Fibroblast of villous mesenchyme (primary cell): ENCODE data around the gene ZNF784. TPM values are rescaled to one million over a fixed set of nuclear protein-coding genes. Genes with fewer than 3 reads are reported as not detected.

Experiments used
- DNase-seq: peaks from one replicate; pipeline ENCODE4 v3.0.0-alpha.2; 2010; ENCODE audit warnings: low read depth
- H3K4me3 ChIP-seq: 2 replicates; pipeline ENCODE4 v1.5.1; 2011; ENCODE audit warnings: low read depth, mild to moderate bottlenecking, low read length
- total RNA-seq: library from RNA; depleted of rRNA; stranded (reverse); fragments of >200 nt; gene quantifications from 2 replicates; pipeline ENCODE4 v1.2.3, GENCODE V29; 2012
- TF ChIP-seq, protein P1 (sequence below): IDR thresholded peaks from 2 replicates; pipeline ENCODE4 v1.5.1; 2012; ENCODE audit warnings: low read depth, mild to moderate bottlenecking, low read length; ENCODE audit not compliant: insufficient read depth

Gene ZNF784
- total RNA-seq, 1 donor: 5.6 TPM

DNA sequence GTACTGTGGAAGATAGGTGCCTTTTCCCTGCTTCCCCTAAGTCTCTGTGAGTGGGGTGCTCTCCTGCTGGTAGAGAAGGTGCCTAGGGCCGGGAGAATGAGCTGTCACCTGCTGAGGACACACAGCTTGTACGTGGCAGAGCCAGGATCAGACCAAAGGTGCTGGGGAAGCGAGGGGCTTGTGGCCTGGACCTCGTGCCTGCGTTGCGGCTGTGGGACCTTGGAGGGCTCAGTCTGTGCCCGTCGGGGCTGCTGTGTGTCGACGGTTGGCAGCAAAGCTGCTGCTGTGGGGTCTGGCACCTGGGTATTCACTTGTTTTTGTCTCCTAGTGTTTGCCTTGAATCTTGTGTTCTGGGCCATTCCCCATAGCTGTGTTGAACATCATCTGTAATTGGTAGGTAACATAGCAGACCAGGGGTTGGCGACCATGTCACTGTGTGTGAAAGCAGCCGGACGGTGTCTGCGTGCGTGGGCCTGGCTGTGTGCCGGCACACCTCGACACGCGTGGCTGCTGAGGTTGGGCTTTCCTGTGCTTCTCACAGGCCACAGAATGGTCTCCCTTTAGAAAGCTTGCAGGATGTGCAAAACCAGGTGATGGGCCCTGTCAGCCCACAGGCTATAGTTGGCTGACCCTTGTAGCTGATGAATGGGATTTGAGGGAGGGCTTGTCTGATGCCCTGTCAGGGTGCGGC is 39.6 kb upstream of the ZNF784 start:
- no peak overlapping the region for H3K4me3 ChIP-seq
- TF ChIP-seq, protein P1, sequence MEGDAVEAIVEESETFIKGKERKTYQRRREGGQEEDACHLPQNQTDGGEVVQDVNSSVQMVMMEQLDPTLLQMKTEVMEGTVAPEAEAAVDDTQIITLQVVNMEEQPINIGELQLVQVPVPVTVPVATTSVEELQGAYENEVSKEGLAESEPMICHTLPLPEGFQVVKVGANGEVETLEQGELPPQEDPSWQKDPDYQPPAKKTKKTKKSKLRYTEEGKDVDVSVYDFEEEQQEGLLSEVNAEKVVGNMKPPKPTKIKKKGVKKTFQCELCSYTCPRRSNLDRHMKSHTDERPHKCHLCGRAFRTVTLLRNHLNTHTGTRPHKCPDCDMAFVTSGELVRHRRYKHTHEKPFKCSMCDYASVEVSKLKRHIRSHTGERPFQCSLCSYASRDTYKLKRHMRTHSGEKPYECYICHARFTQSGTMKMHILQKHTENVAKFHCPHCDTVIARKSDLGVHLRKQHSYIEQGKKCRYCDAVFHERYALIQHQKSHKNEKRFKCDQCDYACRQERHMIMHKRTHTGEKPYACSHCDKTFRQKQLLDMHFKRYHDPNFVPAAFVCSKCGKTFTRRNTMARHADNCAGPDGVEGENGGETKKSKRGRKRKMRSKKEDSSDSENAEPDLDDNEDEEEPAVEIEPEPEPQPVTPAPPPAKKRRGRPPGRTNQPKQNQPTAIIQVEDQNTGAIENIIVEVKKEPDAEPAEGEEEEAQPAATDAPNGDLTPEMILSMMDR: no peak
- no peak for DNase-seq

DNA sequence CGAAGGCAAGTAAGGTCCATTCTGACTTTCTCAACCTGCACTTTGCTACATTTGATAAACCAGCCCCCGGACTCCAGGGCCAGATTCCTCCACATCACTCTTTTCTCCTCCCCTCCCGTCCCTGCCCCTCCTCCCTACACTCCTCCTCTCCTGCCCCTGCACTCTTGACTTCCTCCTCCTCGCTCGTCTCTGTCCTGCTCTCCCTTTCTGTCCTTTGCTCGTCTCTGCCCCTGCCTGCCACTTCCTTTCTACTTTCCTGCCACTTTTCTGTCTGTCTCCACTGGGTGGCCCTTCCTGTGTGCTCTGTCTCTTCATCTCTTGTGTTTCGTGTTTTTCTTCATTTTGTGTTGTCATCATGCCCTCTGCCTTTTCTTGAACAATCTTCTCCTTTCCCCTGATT is 37.5 kb upstream of the ZNF784 start:
- no peak for DNase-seq
- no peak overlapping the region for H3K4me3 ChIP-seq
- TF ChIP-seq, protein P1: no peak

DNA sequence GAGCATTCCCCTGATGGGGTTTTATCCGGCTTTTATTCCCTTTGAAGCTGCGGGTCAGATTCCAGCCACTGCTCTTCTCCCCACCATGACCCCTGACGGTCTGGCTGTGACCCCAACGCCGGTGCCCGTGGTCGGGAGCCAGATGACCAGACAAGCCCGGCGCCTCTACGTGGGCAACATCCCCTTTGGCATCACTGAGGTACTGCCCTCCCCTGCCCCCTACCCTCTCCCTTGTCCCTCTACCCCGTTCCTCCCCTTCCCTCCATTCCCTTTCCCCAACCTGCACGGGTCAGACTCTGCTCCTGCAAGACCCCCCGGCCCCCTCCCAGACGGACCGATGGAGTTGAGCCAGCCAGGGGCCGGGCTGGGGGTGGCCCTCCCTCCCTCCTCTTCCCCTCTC is 36.6 kb upstream of the ZNF784 start:
- TF ChIP-seq, protein P1: no peak
- no peak for DNase-seq
- no peak overlapping the region for H3K4me3 ChIP-seq

DNA sequence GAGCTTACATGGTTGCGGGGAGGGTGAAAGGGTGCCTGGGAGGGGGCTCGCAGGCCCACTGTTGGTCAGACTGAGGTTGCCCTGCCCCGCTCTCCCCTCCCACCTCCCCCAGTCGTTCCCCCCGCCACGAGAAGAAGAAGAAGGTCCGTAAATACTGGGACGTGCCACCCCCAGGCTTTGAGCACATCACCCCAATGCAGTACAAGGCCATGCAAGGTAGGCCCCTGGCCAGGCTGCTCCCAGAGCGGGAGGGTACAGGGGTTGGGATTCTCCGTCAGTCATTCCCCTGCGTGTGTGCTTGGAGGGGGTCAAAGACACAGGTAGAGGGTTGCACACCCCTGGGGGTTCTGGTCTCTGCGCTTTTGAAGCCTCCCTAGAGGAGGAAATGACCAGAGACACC is 36.0 kb upstream of the ZNF784 start:
- TF ChIP-seq, protein P1: no peak
- H3K4me3 ChIP-seq: no peak overlapping the region
- DNase-seq: no peak

DNA sequence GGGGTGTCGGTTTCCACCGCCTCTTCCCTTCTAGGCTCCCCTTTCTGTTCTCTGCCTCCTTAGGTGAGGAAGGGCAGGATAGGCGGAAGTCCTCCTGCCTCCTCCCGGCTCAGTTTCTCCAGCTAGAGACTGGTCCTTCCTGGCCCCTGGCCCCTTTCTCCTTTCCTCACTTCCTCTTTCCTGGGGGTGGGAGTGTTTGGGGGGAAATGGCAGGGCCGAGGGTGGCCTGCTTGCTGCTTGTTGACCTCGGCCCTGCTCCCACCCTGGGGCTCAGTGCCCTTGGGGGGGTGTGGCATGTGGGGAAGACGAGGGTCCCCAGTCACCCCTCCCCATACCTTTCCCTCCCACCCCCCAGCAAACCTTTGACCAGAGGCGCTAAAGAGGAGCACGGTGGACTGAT is 35.5 kb upstream of the ZNF784 start:
- DNase-seq: no peak
- no peak overlapping the region for H3K4me3 ChIP-seq
- TF ChIP-seq, protein P1: no peak

DNA sequence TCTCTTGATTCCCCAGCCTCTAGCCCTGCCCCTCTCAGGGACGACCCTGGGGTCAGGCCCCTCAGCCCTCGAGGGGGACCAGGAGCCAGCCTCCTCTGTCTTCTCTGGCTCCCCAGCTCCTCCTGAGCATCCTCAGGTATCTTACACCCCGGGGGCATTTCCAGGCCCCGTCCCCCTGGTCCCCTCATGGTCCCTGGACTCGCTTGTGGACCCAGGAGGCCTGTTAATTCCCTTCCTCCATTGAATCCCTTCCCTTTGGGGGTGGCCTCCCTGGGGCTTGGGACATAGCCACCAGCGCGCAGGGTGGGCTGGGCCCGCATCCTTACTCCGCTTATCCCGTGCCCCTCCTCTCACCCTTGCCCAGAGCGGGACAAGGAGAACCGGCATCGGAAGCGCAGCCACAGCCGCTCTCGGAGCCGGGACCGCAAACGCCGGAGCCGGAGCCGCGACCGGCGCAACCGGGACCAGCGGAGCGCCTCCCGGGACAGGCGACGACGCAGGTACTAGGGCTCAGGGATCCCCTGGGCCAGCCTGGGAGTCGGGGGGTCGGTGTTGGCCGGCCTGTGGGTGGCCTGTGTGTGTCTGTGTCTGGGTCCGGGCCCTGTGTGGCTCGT is 34.6 kb upstream of the ZNF784 start:
- TF ChIP-seq, protein P1: no peak
- DNase-seq: no peak
- H3K4me3 ChIP-seq: no peak overlapping the region
